GM21529 (cell line): Measurements from ENCODE around the gene SNX10.

Experiments used
- ATAC-seq: cut with Tn5 transposase; IDR thresholded peaks from one replicate; pipeline ENCODE4 v1.9.1; 2021; ENCODE audit not compliant: unreplicated experiment

The SNX10 gene

DNA sequence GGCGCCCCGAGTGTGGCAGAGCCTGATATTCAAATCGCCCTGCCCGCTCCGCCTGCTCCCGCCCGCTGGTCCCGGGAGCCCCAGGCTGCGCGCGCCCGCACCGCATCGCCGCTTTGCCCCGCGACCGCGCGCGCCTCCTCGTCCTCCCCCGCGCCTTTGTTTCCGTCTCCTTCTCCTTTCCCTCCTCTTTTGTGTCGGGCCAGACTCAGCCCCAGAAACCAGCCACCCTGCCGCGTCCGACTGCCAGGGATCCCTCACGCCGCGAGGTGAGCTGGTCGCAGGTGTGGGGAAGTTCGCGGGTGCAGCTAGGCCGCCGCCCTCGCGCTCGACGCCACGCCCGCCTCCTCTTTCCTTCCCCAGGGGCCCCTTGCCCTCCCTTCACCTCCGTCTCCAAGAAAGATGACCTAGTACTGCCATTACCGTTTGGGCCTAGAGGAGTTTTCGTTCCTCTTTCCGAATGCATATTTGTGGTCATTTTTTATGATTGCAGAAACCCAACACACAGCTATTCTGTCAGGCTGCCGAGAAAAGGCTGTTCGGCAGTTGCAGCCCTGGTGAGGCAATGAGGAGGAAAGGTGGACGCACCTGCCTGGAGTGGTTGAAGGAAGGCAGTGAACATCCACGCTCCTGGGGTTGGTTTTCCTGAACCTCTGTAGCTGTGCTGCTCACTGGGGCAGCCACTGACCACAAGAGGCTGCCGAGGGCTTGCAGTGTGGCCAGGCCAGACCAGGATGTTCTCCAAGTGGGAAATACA is 107.3 kb downstream of the SNX10 start:
- peak; percentile 84 for ATAC-seq

- ATAC-seq, result no peak
These were observed 108.1 kb downstream of the SNX10 start for GRCh38 chr7:26399736-26400135.

GRCh38 chr7:26403640-26404039 is 112.0 kb downstream of the SNX10 start:
- ATAC-seq, result no peak

- no peak for ATAC-seq
These were observed 112.7 kb downstream of the SNX10 start for GRCh38 chr7:26404189-26404996.

GRCh38 chr7:26406433-26406832 is 114.8 kb downstream of the SNX10 start:
- no peak for ATAC-seq

GRCh38 chr7:26409661-26410547 is 118.2 kb downstream of the SNX10 start:
- ATAC-seq, result no peak

DNA sequence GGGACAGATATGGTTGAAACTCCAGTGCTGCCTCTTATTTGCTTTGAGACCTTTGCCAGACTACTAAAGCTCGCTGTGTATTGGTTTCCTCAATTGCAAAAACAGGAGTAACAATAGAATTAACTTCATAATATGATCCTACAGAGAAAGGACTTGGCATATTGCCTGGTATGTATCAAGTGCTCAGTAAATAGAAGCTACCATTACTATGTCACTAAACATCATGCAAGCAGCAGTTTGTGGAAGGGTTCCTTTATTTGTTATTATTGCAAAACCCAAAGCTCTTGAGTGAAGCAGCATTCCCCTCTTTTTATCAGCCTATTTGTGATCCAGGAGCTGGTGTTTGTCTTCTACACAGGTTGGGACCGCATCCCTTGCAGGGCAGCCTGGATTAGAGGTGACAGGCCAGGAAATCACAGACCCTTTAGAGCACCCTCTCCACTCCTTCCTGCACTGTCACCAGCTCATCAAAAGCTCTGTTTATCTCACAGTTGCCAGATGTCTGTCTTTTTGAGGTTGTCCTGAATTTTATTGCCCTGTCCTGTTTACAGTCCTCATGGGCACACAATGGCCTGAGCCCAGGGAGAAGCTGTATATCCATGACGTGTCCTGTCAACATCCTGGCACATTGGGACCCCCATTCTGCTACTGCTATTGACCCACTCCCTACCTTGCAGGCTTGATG is 121.5 kb downstream of the SNX10 start:
- no peak for ATAC-seq

GRCh38 chr7:26416004-26416403 is 124.3 kb downstream of the SNX10 start:
- ATAC-seq, result no peak

- ATAC-seq, result no peak
These were observed 126.3 kb downstream of the SNX10 start for GRCh38 chr7:26417911-26418413.

DNA sequence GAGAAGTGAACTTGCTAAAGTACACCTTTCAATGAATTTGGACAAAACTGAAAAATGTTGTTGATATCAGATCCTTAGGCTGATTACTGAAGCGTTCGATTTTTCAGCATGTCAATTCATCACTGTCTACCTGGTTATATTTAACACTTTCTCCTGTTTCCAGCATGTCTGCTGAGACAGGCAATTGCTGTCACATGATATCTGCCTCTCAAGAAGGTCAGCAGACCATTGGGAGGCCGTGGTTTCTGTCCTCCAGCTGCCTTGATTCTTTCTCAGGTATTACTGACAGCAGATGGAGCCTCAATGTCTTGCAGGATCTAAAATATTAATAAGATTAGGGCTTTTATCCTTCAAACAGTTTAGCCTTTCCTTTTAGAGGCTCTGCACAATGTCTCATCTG is 127.5 kb downstream of the SNX10 start:
- no peak for ATAC-seq

GRCh38 chr7:26420422-26421019 is 128.9 kb downstream of the SNX10 start:
- ATAC-seq, result no peak

- no peak for ATAC-seq
These were observed 131.1 kb downstream of the SNX10 start for GRCh38 chr7:26422761-26423160.

GRCh38 chr7:26423436-26423835 is 131.8 kb downstream of the SNX10 start:
- ATAC-seq, result no peak
